M059J (cell line): ENCODE measurements around the gene SLC25A24. TPM values are rescaled to one million over a fixed set of nuclear protein-coding genes. Genes with fewer than 3 reads are reported as not detected.
"Not testable (repeated sequence)": the region's sequence is repeated elsewhere in the genome, so short reads cannot be mapped to it uniquely, and the experiment has no call there.

Experiments used
- DNase-seq: peaks from one replicate; pipeline ENCODE4 v3.0.0-alpha.2; 2012; ENCODE audit warnings: low read depth
- total RNA-seq: library from RNA; depleted of rRNA; stranded (reverse); fragments of >200 nt; shearing (Covaris generic); gene quantifications from 2 replicates; pipeline ENCODE4 v1.2.3, GENCODE V29; 2014

The SLC25A24 gene
- total RNA-seq, 1 experiment from 2014 or later, result 65.6 TPM

DNA sequence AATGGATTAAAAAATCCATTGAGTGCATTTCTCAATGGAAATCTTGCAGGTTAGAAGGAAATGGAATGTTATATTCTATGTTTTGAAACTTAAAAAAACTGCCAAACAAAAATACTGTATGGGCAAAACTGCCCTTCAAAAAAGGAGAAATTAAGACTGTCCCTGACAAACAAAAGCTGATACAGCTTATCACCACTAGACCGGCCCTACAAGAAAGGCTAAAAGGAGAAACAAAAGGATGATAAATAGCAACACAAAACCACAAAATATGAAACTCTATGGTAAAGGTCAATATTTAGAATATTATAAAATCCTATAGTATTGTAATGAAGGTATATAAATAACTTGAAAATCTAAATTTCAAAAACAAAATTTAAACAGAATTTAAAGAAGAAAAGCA, 60.0 kb downstream of the SLC25A24 start:
- no peak for DNase-seq

DNA sequence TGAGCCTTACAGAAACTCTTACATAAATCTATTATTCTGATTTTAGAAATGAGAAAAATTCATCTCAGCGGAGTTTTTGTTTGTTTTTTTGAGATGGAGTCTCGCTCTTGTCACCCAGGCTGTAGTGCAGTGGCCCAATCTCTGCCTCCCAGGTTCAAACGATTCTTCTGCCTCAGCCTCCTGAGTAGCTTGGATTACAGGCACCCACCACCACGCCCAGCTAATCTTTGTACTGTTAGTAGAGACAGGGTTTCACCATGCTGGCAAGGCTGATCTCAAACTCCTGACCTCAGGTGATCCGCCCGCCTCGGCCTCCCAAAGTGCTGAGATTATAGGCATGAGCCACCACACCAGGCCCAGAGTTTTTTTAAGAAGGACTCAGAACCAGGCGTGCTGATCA, 60.6 kb downstream of the SLC25A24 start:
- DNase-seq, result not testable (repeated sequence)

DNA sequence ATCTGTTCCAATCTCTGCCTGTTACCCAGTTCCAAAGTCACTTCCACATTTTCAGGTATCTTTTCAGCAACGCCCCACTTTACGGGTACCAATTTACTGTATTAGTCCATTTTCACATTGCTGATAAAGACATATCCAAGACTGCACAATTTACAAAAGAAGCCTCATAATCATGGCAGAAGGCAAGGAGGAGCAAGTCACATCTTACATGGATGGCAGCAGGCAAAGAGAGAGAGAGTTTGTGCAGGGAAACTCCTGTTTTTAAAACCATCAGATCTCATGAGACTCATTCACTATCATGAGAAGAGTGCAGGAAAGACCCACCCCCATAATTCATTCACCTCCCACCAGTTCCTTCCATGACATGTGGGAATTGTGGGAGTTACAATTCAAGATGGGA, 67.0 kb downstream of the SLC25A24 start:
- DNase-seq, result not testable (repeated sequence)

DNA sequence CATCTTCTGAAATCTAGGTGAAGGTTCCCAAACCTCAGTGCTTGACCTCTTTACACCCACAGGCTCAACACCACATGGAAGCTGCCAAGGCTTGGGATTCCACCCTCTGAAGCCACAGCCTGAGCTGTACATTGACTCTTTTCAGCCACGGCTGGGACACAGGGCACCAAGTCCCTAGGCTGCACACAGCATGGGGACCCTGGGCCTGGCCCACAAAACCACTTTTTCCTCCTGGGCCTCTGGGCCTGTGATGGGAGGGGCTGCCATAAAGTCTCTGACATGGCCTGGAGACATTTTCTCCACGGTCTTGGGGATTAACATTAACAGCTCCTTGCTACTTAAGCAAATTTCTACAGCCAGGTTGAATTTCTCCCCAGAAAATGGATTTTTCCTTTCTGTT, 67.8 kb downstream of the SLC25A24 start:
- DNase-seq, result not testable (repeated sequence)

DNA sequence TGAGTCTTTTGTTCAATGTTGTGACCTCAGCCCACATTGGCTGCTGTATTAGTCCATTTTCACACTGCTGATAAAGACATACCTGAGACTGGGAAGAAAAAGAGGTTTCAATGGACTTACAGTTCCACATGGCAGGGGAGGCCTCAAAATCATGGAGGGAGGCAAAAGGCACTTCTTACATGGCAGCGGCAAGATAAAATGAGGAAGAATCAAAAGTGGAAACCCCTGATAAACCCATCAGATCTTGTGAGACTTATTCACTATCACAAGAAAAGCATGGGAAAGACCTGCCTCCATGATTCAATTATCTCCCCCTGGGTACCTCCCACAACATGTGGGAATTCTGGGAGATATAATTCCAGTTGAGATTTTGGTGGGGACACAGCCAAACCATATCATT, 68.9 kb downstream of the SLC25A24 start:
- not testable (repeated sequence) for DNase-seq

DNA sequence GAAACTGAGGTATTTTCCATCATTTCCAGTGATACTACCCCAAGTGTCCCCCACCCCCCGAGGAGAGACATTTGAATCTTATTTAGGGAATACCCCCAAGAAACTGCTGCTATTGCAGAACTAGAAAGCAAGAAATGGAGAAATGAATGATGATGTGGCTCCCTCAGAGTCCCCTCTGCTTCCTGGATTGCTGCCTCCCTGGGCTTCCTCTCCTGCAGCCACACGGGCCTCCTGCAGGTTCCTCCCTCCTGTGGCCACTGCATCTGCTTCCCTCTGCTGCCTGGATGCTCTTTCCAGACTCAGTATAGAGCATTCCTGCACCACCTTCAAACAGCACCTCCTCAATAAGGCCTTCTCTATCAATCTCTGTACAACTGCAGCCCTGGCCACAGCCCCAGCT, 69.3 kb downstream of the SLC25A24 start:
- no peak for DNase-seq

DNA sequence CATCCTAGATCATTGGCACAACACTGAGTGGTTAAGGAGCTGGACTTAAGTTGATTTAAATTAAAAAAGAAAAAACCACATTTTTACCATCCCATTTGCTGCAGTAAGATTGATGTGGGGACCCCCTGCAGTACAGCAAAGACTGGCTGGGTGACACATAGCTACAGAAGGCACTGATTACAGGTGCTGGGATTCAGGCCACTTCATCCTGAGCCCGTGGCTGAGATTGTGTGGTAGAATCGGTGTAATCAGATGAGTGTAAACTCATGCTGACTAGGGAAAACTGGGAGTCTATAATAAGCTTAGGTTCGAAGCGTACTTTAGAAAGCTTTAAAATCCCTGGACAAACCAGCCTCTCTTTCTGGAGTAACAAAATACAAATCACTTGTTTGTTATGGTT, 70.1 kb downstream of the SLC25A24 start:
- DNase-seq, result no peak

DNA sequence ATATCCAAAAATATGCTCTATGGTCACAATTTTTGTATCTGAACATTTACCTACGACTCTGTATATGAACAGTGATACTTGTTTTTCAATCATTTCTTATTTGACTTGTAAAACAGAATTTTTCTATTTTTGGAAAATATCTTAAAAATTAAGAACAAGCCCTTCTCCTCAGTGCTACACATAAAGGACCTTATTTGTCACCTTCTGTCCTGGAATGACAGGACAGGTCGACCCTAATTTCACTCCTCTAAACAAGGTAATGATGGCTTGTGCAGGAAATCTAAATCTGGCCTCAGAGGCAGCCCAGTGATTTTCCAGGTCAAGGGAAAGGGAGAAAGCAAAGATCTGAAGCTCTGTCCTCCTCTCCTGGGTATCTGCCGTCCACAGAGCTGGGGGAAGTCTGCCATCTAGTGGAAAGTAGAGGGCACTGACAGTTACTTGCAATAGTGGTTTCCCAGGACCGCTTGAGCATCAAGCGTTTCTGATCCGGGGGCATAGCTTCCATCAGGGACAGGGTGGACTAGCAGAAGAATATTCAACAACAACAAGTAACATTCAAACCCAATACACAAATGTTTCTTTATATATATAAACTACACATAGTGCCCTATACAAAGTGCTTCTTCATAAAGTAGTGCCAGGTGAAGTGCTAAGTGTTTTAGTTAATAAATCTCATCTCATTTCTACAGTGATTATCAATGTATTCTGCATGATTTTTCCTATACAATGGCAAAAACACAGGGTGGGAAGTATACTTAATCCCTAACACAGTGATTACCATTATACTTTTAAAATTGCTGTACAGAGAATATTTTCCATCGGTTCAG, 74.6 kb downstream of the SLC25A24 start:
- peak; percentile 71 for DNase-seq

DNA sequence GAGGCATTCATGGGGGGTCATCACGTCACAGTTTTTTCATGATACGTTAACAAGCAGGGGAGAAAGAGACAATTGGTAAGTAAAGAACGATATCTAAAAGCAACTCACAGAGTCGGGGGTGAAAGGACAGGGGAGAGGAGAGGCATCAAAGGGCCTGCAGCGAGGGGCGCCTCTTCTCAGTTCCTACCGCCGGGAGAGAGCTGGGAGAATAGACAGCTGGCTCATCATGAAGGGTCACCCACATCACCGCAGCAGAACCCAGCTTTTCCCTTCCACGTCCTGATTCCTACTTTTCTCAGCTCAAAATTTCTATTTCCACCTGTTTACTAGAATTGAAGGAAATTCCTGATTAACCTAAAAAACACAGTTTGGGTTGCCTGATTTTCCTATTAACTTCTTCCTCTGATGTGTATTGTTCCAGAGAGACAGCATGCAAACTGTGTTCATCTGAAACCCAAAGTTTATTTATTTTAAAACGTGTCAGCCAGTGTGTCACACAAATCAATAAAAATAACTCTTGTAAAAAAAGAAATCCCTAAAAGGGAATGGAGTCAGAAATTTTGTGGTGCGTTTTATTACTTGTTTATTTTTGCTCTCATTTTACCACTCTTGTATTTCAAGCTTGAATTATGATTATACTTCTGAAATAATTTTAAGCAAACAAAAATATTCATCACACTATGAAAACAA, 75.4 kb downstream of the SLC25A24 start:
- no peak for DNase-seq

DNA sequence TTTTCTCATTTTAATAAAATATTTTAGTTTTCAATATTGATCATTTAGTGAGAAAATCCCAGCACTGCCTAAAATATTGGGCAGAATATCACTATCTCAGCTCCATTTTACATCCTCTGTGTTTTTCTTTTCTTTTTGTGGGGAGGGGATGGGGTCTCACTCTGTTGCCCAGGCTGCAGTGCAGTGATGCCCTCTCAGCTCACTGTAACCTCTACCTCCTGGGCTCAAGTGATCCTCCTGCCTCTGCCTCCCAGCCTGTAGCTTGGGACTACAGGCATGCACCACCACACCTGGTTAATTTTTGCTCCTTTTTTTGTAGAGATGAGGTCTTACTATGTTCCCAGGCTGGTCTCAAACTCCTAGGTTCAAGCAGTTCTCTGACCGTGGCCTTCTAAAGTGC, 76.1 kb downstream of the SLC25A24 start:
- no peak for DNase-seq

DNA sequence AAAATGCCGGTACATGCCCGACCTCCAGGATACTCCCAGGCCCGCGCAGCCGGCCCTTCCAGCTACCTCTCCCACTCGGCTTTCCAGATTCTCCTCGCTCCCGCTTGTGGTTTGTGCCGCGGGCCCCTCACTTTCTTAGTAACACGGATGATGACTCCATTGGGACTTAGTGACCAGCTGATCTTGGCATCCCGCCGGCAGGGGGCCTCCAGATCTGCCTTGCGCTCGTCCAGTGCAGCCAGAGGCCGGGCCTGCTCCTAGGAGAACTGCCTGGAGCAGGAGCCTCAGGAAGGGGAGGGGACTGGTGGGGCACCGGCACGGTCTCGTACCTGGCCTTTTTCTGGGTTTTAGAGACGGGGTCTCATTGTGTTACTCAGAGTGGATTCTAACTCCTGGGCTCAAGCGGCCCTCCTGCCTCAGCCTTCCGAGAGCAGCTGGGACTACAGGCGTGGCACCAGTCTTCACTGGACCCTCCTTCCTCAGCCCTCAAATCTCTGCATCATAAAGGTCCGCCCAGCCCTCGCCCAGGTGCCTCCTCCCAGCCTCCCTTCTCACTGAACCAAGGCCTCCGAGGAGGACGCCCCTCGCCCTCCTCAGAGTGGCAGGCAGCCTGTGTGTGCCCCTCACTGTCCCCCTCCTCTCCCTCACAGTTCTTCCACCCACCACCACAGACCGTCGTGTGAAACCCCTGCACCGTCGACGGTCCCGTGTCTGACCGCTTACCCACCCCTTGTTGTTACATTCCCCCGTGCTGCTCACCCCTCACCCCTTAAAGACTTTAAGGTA, 78.6 kb downstream of the SLC25A24 start:
- no peak for DNase-seq

DNA sequence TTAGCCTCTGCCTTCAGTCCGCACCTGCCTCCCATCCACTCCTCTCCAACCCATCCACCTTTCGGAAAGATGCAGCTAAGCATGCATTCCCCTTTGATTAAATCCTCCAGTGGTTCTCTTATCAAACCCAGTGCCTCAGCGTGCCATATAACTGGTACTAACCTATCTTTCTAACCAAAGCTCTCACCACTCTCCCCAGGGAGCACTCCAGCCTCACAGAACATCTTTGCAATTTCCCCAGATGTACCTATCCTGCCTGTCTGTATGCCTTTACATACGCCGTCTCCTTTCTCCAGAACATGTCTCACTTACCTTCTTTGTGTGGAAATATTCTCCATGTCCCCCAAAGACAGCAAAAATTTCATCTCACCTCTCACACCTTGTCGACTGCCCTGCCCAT, 80.0 kb downstream of the SLC25A24 start:
- DNase-seq, result no peak

DNA sequence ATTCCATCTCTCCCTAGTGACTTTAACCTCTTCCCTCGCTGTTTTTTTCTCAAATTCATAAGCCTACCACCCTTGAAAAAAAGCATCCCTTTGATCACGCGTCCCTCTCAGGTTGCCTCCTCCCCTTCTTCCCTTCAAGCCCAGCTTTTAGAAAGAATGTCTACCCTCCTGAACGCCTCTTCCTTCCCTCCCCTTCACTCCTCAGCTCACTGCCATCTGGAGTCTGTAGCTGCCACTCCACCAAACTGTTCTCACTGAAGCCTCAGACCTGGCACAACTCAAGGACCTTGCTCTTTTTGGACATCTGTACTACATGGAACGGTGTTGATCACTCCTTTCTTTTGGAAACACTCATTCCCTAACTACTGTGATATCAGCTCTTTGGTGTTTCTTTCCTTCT, 80.6 kb downstream of the SLC25A24 start:
- no peak for DNase-seq

DNA sequence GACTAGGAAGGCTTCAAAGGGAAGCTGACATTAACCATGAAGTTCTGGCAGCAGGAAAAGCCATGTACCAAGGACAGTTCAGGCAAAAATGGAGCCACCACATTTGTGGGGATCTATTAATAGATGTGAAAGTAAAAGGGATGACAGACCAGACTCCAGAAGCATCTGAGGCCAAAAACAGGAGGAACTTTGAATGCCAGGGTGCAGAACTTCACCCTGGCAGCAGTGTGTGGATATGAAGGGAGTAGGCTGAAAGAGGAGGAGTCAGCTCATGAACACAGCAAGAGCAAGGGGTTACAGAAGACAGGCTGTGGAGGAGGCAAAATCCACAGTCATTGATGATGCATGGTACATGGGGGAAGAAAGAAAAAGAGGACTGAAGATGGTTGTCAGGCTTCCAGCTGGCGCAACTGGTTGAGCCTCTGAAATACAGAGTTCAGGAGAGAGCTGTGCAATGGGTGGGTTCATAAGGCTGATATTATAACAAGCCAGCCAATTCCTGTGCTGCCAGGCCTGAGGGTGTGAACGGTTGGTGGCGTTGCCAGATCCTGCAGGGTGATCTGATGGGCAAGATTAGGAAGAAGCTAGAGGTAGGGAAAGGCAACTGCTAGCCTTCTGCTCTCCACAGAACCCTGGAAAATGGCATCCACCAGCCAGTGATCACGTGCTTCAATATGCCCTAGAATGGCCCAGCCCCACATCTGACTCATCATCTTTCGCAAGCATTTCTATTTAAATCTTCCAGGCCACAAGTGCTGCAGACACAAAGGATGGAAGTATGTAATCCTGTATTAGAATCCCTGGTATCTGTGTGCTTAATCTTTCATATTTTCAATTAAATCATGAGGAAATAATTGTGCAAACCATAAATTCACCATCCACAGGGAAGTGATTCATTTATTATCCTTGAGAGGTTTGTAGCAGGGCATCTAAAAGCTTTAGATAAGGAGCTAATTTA, 81.9 kb downstream of the SLC25A24 start:
- DNase-seq, result peak; percentile 81

DNA sequence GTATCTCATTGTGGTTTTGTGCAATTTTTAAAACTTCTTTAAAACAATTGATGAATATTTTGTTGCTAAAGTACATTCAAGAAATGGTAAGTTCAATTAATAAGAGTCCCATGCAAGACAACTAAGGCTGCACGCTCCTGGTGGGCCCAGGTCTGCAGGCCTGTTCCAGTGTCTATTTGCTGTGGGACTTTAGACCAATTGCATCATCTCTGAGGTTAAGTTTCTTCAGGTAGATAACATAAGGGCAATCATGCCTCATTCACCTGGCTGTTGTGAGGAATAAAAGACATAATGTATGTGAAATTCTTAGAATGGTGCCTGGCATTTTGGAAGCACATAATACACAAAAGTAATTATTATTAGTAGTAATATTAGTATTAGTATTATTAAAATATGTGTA, 82.9 kb downstream of the SLC25A24 start:
- no peak for DNase-seq

DNA sequence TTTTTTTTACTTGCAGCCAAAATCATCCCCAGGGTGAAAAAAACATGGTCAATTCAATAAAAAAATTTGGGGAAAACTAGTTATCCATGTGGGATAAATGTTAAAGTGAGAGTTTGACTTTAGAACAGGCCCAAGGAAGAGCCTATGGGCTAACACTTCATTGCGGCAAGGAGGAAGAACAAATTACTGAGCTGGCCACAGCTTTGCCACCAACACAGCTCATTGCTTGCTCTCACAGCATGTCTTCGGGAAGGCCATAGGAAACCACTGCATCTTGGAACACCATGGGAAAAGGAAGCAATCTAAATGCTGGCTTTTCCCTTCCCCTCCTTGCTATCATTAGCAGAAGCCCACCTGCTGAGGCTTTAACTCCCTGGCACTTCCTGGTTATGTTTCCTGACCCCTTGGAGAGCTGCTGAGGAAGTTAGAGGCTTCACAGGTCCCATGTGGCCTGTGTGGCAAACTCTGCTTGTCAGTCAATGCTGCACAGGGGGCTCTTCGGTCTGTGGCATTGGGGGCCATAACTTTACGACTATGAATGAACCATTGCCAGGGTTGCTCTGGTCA, 86.0 kb downstream of the SLC25A24 start:
- no peak for DNase-seq

DNA sequence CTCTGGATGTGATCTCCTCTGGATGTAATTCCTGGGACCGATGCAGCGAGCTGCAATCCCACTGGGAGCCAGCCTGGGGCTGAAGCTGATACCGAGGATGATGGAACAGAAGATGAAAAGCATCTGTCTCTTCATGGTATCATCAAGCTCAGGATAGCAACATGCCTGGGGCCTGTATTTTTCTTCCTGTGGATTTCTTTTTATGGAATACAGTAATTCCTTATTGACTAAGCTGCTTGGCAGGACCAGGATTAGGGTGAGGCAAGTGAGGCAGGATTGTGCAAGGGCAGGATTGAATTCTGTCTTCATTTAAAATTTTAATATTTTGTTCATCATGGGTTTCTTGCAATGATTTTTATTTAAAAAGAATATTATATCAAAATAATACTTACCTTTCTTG, 86.6 kb downstream of the SLC25A24 start:
- no peak for DNase-seq

DNA sequence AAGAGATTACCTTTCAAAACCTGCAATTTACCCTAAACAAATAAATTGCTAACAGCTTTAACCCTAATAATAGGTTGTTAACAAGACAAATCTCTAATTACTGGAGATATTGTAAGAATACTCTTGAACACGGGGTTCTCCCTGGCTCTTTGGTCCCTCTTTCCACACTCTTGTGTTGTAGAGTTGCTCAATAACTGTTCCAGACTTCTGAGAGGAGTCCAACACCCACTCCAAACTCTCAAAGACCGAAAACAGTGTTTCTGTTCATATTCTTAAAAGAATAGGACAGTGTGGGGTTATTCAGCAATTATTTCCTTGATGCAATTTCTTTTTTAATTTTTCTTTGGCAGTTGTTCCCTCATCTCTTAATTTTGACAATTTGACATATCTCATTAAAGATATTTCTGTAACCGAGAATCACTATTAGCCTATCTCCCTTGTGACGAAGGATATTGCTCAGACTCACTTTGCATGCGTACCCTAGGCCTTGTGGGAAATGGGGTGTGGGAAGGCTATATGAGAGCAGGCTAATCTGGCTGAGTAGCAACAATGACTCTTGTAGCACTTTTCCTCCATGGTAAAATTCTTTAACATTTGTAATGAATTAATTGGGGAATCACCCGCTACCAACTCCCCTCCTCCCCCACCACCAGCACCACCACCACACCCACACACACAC, 90.7 kb downstream of the SLC25A24 start:
- DNase-seq, result no peak

DNA sequence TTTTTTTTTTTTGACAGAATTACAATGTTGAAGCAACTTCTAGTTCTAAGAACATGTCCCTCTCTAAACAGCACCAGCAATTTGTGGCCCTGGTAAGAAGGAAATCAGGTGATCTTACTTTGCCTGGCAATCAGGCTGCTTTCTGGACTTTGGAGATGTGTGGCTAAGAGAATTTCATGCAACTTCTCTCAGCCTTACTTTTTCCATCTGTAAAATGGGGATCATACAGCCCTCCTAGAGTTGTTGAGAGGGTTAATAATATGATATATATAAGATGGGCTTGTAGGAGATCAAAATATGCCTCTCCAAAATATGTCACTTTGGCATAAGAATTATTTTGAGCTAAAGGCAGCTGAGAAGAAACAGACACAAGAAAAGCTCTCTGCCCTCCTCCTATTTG, 92.0 kb downstream of the SLC25A24 start:
- DNase-seq, result no peak

DNA sequence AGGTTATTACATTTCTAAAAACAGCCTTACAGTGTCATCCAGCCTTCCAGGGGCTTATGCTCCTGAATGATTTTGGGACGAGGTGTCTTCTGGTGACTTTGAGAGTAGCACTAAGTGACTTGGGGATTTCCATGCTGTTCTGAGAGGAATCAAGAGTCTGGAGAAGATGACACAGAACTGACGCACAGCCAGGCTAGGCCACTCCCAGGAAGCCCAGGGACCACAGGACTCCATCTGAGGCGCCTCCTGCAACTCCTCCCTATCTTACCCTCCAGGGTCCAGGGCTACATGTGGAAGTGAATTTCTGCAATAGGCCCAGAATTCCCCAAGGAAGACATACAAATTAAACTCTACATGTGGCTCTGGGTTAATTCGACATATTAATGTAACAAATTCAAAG, 92.5 kb downstream of the SLC25A24 start:
- peak; percentile 86 for DNase-seq
